CD14-positive monocyte (primary cell): ENCODE data around the gene SELENOI. TPM values are rescaled to one million over a fixed set of nuclear protein-coding genes. Genes with fewer than 3 reads are reported as not detected.
A peak's percentile ranks its signal among the peaks of the same experiment; 100 is the strongest.

ENCODE experiments used
- DNase-seq, 3 donors: peaks; one replicate each; pipeline ENCODE4 v3.0.0-alpha.2; 2011 to 2022
- H2AFZ ChIP-seq: 2 replicates; pipeline ENCODE4 v1.6.0; 2012; ENCODE audit warnings: mild to moderate bottlenecking, low read depth, low read length, inconsistent platforms; ENCODE audit not compliant: insufficient read depth, poor library complexity, severe bottlenecking
- H3K27ac ChIP-seq, 2 donors: 1 replicate in 1 of 2; 2 replicates in 1 of 2; pipeline ENCODE4 v1.5.1; 2012 to 2013; ENCODE audit warnings: low read length in 2 of 2, control low read depth in 1 of 2, inconsistent platforms in 1 of 2, low read depth in 1 of 2, mild to moderate bottlenecking in 1 of 2
- H3K27me3 ChIP-seq, 2 donors: one replicate each; pipeline versions ENCODE4 v1.6.0 to v1.6.1; 2011 to 2013; ENCODE audit warnings: low read length in 2 of 2; ENCODE audit not compliant: control insufficient read depth in 2 of 2, insufficient read depth in 2 of 2
- H3K36me3 ChIP-seq, 2 donors: replicated peaks in 1 of 2; 1 replicate in 1 of 2; 2 replicates in 1 of 2; pipeline versions ENCODE4 v1.5.1 to v1.6.1; 2012 to 2013; ENCODE audit warnings: low read length in 2 of 2, control low read depth in 1 of 2, inconsistent platforms in 1 of 2, mild to moderate bottlenecking in 1 of 2; ENCODE audit not compliant: insufficient read depth in 2 of 2, control insufficient read depth in 1 of 2
- H3K4me1 ChIP-seq, 2 donors: 1 replicate in 1 of 2; 2 replicates in 1 of 2; pipeline versions ENCODE4 v1.5.1 to v1.6.1; 2012 to 2013; ENCODE audit warnings: low read length in 2 of 2, control low read depth in 1 of 2, inconsistent platforms in 1 of 2, mild to moderate bottlenecking in 1 of 2, moderate library complexity in 1 of 2; ENCODE audit not compliant: insufficient read depth in 2 of 2, control insufficient read depth in 1 of 2
- H3K4me2 ChIP-seq: replicated peaks from 2 replicates; pipeline ENCODE3; 2012; ENCODE audit warnings: low read length, moderate library complexity, mild to moderate bottlenecking; ENCODE audit not compliant: poor library complexity, severe bottlenecking; ENCODE audit errors: extremely low read depth
- H3K4me3 ChIP-seq, 3 experiments: fragments of 200-600 bp in 1 of 3; sonication (generic) in 1 of 3; replicated peaks in 1 of 3; 1 replicate in 2 of 3; 2 replicates in 1 of 3; pipeline ENCODE4 v1.5.1; 2011 to 2013; ENCODE audit warnings: low read length in 3 of 3, mild to moderate bottlenecking in 3 of 3, control low read depth in 2 of 3, low read depth in 2 of 3, inconsistent platforms in 1 of 3, moderate library complexity in 1 of 3
- H3K79me2 ChIP-seq: 2 replicates; pipeline ENCODE4 v1.6.0; 2012; ENCODE audit warnings: mild to moderate bottlenecking, control low read depth, inconsistent platforms, low read length, moderate library complexity; ENCODE audit not compliant: insufficient read depth
- H3K9ac ChIP-seq: 2 replicates; pipeline ENCODE4 v1.6.0; 2017; ENCODE audit warnings: low read length, mild to moderate bottlenecking; ENCODE audit not compliant: insufficient read depth, poor library complexity, severe bottlenecking
- H3K9me3 ChIP-seq, 2 donors: replicated peaks in 1 of 2; 1 replicate in 1 of 2; 2 replicates in 1 of 2; pipeline versions ENCODE4 v1.5.1 to v1.6.1; 2012 to 2013; ENCODE audit warnings: low read length in 2 of 2, control low read depth in 1 of 2; ENCODE audit not compliant: control insufficient read depth in 1 of 2, insufficient read depth in 1 of 2
- H4K20me1 ChIP-seq: 2 replicates; pipeline ENCODE4 v1.6.0; 2012; ENCODE audit warnings: mild to moderate bottlenecking, low read length, control low read depth, moderate library complexity; ENCODE audit not compliant: insufficient read depth
- H3K27ac Mint-ChIP-seq, 7 donors: one replicate each; pipeline ENCODE4 v1.8.0; 2020; ENCODE audit warnings: mild to moderate bottlenecking in 7 of 7, mixed read lengths in 7 of 7, moderate library complexity in 6 of 7, inconsistent platforms in 2 of 7
- H3K27me3 Mint-ChIP-seq, 3 donors: one replicate each; pipeline ENCODE4 v1.8.0; 2021 to 2022; ENCODE audit warnings: low read depth in 3 of 3, mild to moderate bottlenecking in 3 of 3, mixed read lengths in 3 of 3, moderate library complexity in 3 of 3, inconsistent platforms in 1 of 3
- H3K36me3 Mint-ChIP-seq, 2 donors: one replicate each; pipeline ENCODE4 v1.8.0; 2020; ENCODE audit warnings: mixed read lengths in 2 of 2, inconsistent platforms in 1 of 2, mild to moderate bottlenecking in 1 of 2
- H3K4me1 Mint-ChIP-seq: one replicate; pipeline ENCODE4 v1.8.0; 2020; ENCODE audit warnings: mild to moderate bottlenecking, mixed read lengths
- H3K4me3 Mint-ChIP-seq, 2 donors: one replicate each; pipeline ENCODE4 v1.8.0; 2020; ENCODE audit warnings: mild to moderate bottlenecking in 2 of 2, mixed read lengths in 2 of 2, moderate library complexity in 1 of 2
- H3K9me3 Mint-ChIP-seq, 7 donors: one replicate each; pipeline ENCODE4 v1.8.0; 2020 to 2022; ENCODE audit warnings: mixed read lengths in 7 of 7, mild to moderate bottlenecking in 6 of 7, moderate library complexity in 6 of 7, inconsistent platforms in 2 of 7
- CTCF ChIP-seq: fragments of 200-600 bp; IDR thresholded peaks from one replicate; pipeline ENCODE4 v1.8.0; 2022; ENCODE audit warnings: antibody characterized with exemption, mild to moderate bottlenecking
- WGBS: methylation state at CpG from one replicate; pipeline ENCODE4 v1.1.5; 2013; ENCODE audit warnings: missing lambda C conversion rate; ENCODE audit not compliant: insufficient coverage; 5-methylcytosine and 5-hydroxymethylcytosine counted together
- intact Hi-C, 2 donors: fragments of 100-400 bp; cut with micrococcal nuclease; formaldehyde crosslinking; loops; one replicate each; pipeline versions ENCODE4 v1.15.0 to v1.15.1; 2023
- polyA plus RNA-seq, 3 donors: library from polyadenylated mRNA; depleted of rRNA in 1 of 3; unstranded in 2 of 3; stranded (reverse) in 1 of 3; fragments of 300-500 nt in 2 of 3; fragments of >200 nt in 1 of 3; fragmentation: Illumina TruSeq in 2 of 3; gene quantifications; 1 replicate in 2 of 3; 2 replicates in 1 of 3; pipeline ENCODE4 v1.2.3, GENCODE V29; 2012 to 2021

SELENOI gene
- polyA plus RNA-seq, 3 donors, result 2.3 to 3.2 (median 2.5) TPM

- H3K27me3 Mint-ChIP-seq, result no peaks in the 10 kb centered on the region
- Histone ChIP-seq H3K4me3 (peak overlapping the region; percentile 71 to 81 (median 77)), H3K27me3 (no peaks in the 10 kb centered on the region), H3K4me2 (peak overlapping the region; percentile 87), H3K79me2 (no peaks in the 10 kb centered on the region), H3K4me1 (peaks cover 13 to 16% of the 10 kb centered on the region in 2 donors), H3K36me3 (no peaks in the 10 kb centered on the region), H3K9ac (peak overlapping the region; percentile 77), H3K9me3 (no peaks in the 10 kb centered on the region), H3K27ac (peak overlapping the region; percentile 86 to 92), H4K20me1 (no peaks in the 10 kb centered on the region), H2AFZ (peak overlapping the region; percentile 98)
- TF ChIP-seq CTCF, result no peak
- H3K27ac Mint-ChIP-seq, result no peak overlapping the region
- peaks cover 0 to 4% (median 0%) of the 10 kb centered on the region in 7 donors for H3K9me3 Mint-ChIP-seq
- no peak overlapping the region for H3K4me3 Mint-ChIP-seq
- H3K36me3 Mint-ChIP-seq, result no peaks in the 10 kb centered on the region
- no peak for DNase-seq
- intact Hi-C loops, result no loop called here
- WGBS, result under 1% methylated on average over 13 of the region's 17 CpGs
- H3K4me1 Mint-ChIP-seq, result peaks cover 11% of the 10 kb centered on the region
These were observed 47.7 kb upstream of the SELENOI start for GRCh38 chr2:26298286-26298637.

- Histone ChIP-seq H3K9me3 (no peaks in the 10 kb centered on the region), H3K27ac (peak overlapping the region; percentile 86 to 92), H4K20me1 (no peaks in the 10 kb centered on the region), H3K27me3 (no peaks in the 10 kb centered on the region), H3K79me2 (no peaks in the 10 kb centered on the region), H3K9ac (peak overlapping the region; percentile 77), H3K4me1 (peaks cover 13 to 16% of the 10 kb centered on the region in 2 donors), H3K4me3 (peak overlapping the region; percentile 71 to 81 (median 77)), H3K4me2 (peak overlapping the region; percentile 87), H2AFZ (peak overlapping the region; percentile 98), H3K36me3 (no peaks in the 10 kb centered on the region)
- H3K27ac Mint-ChIP-seq, result no peak overlapping the region
- intact Hi-C loops, result no loop called here
- H3K27me3 Mint-ChIP-seq, result no peaks in the 10 kb centered on the region
- 1% methylated on average over 29 of the region's 30 CpGs for WGBS
- peaks cover 0 to 4% (median 0%) of the 10 kb centered on the region in 7 donors for H3K9me3 Mint-ChIP-seq
- H3K4me3 Mint-ChIP-seq, result no peak overlapping the region
- no peak for TF ChIP-seq CTCF
- peaks cover 0 to 2% of the 10 kb centered on the region in 2 donors for H3K36me3 Mint-ChIP-seq
- peak; percentile 28 to 56 (median 42) for DNase-seq
- H3K4me1 Mint-ChIP-seq, result peaks cover 11% of the 10 kb centered on the region
These were observed 47.1 kb upstream of the SELENOI start for GRCh38 chr2:26298638-26299393.
